Stimulated activated CD8-positive, alpha-beta memory T cell treated with anti-CD3 and anti-CD28 coated beads, Interleukin-7, amount 100 ng/mL, for 48 hours (primary cell): Measurements from ENCODE around the gene SLC7A1.
A peak's percentile ranks its signal among the peaks of the same experiment; 100 is the strongest.
"Not testable (repeated sequence)": the region's sequence is repeated elsewhere in the genome, so short reads cannot be mapped to it uniquely, and the experiment has no call there.

ENCODE experiments used
- DNase-seq, 2 donors: peaks; one replicate each; pipeline ENCODE4 v3.0.0-alpha.2; 2020; ENCODE audit warnings: low read depth in 1 of 2; ENCODE audit errors: extremely low read depth in 1 of 2

Gene SLC7A1

DNA sequence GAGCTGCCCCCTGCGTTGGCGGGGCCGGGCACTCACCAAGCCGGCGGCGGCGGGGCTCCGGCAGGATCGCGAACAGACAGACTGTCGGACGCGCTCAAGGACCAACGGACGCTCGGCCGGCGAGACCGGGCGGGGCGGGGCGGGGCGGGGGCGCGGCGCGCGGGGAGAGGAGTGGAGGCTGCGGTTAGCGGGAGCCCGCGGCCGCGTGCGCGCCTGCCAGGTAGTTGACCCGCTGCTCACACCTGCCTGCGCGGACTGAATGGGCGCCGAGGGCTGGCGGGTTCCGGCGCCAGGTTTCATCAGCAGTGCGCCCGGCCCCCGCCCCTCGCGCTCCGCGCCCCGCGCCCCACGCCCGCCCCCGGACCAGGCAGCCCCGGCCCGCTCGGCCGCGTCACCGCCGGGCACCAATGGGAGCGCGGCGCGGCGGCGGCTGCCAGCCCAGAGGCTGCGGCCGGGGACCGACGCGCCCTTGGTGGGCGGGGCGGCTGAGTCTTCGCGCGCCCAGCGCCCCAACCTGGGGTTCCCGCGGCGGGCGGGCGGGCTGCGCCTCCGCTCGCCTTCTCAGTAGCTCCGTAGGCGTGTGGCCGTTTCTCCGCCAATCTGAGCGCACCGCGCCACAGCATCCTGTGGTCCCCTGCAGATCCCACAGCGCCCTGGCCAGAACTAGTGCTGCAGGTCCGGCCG lies at the start of gene SLC7A1:
TSS of gene SLC7A1 (minus strand) at position 309 of the 684 bp plus-strand sequence. CDS start 59,500 bp downstream, outside the sequence.
- peak; percentile 72 to 80 for DNase-seq

DNA sequence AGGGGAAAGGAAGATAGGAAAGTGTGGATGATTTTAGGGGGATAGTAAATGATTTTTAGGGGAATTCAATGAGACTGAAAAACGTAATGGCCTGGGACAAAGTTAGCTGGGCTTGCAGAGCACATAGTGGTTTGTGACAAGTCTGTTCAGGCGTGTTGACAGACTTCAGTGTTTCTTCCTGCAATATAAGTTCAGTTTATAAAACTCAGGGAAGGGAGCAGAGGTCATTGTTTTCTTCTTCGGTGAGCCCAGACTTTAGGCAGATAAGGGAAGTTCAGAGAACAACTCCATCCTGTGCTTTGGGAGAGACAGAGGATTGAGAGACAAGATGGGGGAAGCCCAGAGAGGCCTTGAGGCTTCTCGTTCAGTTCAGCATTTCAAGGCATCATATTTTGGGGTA lies 45.2 kb upstream of the SLC7A1 start:
- no peak for DNase-seq

DNA sequence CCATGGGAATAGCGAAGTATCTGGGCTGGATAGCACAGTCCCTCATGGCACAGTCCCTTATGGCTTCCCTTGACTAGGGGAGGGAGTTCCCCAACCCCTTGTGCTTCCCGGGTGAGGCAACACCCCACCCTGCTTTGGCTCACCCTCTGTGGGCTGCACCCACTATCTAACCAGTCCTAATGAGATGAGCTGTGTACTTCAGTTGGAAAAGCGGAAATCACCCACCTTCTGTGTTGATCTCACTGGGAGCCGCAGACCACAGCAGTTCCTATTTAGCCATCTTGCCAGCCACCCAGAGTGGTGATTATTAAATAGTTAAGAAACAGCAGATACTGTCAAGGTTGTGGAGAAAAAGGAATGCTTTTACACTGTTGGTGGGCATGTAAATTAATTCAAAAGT lies 41.3 kb upstream of the SLC7A1 start:
- not testable (repeated sequence) for DNase-seq

DNA sequence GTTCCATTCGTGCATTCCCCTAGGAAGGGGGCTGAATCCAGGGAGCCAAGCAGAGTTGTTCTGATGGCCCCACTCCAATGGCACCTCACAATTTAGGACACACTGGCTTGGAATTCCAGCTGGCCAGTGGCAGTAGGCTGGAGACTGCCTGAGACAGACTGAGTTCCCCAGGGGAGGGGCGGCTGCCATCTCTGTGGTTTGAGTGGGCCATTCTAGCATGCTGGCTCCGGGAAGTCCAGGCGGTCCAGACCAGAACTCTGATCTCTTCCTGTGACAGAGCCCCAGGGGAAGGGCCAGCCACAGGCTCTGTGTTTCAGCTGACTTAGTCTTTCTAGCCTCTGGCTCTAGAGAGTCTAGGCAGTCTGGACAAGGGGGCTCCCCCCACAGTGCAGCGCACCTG lies 29.5 kb upstream of the SLC7A1 start:
- no peak for DNase-seq

DNA sequence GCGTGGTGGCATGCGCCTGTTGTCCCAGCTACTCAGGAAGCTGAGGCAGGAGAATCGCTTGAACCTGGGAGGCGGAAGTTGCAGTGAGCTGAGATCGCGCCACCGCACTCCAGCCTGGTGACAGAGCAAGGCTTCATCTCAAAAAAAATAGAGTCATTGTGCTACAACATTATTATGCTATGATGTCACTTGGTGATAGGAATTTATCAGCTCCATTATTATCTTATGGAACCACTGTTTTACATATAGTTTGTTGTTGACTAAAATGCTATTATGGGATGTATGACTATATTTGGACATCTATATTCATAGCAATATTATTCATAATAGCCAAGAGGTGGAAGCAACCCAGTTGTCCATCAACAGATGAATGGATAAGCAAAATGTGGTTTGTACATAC lies 26.4 kb upstream of the SLC7A1 start:
- DNase-seq = no peak

DNA sequence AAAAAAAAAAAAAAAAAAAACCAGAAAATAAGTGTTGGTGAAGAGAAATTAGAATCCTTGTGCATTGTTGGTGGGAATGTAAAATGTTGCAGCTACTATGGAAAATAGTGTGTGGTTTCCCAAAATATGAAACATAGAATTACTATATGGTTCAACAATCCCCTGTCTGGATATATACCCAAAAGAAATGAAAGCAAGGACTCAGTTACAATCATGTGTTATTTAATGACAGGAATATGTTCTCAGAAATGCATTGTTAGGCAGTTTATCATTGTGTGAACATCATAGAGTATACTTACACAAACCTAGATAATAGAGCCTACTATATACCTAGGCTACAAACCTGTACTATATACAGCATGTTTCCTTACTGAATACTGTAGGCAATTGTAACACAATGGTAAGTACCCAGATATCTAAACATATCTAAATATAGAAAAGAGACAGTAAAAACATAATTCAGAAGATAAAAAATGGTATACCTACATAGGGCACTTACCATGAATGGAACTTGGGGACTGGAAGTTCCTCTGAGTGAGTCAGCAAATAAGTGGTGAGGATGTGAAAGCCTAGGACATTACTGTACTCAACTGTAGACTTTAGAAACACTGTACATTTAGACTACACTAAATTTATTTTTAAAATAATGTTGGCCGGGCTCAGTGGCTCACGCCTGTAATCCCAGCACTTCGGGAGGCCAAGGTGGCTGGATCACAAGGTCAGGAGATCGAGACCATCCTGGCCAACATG lies 25.7 kb upstream of the SLC7A1 start:
- DNase-seq = no peak

DNA sequence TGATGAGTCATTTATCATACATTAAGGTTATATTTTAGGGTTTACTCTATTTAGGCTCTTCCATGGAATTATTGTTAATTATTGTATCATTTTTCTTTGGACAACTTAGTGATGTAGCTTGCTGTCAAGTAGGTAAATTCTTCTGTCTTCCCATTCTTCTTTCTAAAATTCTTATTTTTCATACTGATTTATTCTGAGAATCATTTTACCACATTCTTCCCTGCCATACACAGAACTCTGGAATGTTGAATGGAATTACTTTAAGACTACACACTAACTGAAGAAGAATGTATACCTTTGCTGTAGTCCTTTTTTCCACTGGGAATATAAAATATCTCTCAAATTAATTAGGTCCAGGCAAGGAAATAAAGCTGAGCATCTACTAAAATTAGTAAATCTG lies 24.5 kb upstream of the SLC7A1 start:
- DNase-seq = no peak

DNA sequence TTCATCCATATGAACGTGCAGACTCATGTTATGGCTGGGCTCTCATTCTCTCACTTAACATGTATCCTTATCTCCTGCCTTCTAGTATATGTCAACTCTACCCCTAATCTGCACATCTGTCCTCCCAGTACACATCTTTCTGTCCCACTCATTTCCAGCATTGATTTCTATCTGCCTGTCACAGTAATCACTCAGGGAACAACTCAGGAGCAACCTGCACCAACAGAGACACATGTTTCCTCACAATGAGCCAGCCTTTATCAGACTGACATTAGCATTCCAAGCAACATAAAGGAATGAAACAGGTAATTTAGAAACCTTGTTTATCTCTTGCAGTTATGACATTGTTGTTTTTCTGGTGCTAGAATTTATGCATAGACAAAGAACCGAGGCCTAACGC lies 17.6 kb upstream of the SLC7A1 start:
- no peak for DNase-seq

DNA sequence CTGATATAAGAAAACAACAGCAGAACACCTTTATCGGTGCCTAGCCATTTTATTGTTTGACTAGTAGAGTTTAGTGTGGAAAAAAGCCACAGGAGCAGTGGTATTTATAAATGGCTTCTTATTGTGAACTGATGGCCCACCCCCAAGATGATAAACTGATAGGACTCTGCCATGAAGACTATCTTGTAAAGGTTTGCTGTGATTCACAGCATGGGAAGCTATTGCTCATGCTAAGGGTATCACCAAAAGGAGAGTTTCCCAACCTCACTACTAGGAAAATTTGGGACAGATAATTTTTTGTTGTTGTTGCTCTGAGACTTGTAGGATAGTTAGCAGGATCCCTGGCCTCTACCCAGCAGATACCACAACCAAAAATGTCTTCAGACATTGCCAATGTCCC lies 12.0 kb upstream of the SLC7A1 start:
- DNase-seq = no peak

DNA sequence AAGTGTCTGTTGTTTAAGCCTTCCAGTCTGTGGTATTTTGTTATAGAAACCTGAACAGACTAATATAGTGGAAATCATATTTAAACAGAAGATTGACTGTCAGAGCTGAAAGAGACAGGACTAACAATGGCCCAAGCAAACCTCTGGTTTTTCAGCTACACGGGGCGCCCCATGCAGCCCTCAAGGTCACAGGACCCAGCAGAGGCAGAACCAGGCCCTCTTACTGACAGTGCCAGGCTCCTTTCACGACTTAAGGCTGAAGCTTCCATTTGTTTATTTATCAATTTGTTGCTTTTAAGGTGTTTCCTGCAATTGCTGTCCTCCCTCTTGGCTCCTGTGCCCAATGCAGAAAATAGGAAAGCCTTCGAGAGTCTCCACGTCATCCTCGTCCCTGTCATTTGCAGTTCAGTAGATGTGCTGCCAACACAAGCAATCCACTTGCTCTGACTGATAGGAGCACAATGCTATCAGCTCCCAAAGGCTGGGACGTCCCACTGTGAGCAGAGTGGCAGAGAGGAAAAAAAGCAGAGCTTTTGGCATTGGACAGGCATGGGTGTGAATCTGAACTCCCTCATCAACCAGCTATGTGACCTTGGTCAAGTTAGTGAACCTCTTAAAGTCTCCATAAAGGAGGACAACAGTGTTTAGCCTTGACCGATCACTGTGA lies 10.5 kb upstream of the SLC7A1 start:
- no peak for DNase-seq

DNA sequence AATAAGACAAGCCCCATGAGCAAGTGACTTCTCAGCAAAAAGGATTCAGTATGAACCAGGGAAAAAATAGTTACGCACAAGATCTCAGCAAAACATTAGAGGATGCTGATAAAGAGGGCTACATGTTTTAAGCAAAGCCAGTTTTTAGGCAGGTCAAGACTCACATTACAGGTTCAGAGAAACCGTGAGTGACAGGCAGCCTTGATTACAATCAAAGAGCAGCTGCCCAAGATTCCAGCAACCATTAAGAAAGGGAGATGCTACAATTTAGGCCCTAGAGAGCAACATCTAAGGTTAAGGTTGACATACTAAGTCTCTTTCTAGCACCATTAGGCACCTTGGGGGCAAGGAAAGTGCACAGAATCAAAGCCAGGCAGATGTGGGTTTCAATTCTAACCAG lies 2.8 kb upstream of the SLC7A1 start:
- no peak for DNase-seq

DNA sequence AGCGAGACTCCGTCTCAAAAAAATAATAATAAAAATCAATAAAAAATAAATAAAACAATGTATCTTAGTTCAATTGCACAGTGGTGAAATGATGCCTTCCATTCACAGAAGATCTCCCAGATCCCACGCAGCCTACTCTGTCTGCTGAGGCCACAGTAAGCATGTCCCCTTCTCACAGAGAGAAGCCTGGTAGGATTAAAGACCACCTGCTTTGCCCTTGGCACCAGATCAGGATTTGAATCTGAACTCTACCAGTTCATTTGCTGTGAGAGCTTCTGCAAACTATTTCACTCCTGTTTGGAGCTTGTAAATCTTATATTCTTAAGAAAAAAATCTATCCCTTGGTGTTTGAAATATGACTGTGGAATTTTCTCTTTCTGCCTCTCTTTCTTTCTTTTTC lies 2.2 kb upstream of the SLC7A1 start:
- no peak for DNase-seq

DNA sequence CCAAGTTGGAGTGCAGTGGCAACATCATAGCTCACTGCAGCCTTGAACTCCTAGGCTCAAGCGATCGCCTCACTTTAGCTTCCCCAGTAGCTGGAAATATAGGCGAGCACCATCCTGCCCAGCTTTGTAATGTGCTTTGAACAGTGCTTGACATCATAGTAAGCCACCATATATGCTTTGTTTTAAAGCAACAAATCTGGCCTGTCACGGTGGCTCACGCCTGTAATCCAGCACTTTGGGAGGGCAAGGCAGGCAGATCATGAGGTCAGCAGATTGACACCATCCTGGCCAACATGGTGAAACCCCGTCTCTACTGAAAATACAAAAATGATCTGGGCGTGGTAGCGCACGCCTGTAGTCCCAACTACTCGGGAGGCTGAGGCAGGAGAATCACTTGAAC lies 1.8 kb upstream of the SLC7A1 start:
- no peak for DNase-seq

DNA sequence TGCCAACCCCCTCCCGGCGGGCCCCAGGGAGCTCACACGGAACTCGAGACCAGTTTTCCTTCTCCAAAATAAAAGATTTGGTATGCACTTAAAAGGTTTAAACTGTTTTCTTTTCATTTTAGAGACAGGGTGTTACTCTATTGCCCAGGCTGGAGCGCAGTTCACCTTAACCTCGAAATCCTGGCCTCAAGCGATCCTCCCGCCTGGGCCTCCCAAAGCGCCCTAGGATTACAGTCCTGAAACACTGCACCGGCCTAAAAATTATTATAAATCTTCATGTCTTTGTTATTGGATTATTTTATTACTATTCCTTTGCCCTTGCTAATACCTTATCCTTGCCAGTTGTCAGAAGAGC lies 553 bp upstream of the SLC7A1 start:
- no peak for DNase-seq

DNA sequence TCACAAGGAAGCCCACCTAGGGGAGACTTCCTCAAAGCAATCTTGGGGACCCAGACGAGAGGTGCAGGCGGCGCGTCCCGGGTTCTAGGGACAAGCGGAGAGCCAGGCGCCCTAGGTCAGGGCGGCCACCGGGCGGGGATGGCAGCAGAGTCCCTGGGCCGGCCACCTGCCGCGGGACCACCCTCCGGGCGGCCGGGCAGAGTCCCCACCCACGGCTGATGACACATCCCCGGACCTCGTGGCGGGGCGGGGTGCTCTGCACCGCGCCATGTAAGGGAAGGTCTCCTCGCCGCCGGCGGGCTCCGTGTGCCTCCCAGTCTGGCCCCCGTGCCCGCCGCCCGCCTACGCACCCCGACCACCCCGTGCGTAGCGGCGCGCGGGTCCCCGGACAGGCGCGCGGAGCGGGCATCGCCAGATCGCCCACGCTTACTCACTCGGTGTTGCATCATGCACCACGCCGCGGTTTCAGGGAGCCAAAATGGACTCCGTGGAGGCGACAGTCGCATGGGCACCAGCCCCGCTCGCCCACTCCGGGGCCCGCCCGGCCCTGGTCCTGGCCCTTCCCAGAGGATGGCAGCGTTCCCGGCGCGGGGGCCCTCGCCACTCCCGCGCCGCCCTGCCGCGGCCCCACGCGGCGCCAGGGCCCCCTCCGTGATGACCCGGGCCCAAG lies 643 bp downstream of the SLC7A1 start:
- peak; percentile 47 to 65 for DNase-seq

DNA sequence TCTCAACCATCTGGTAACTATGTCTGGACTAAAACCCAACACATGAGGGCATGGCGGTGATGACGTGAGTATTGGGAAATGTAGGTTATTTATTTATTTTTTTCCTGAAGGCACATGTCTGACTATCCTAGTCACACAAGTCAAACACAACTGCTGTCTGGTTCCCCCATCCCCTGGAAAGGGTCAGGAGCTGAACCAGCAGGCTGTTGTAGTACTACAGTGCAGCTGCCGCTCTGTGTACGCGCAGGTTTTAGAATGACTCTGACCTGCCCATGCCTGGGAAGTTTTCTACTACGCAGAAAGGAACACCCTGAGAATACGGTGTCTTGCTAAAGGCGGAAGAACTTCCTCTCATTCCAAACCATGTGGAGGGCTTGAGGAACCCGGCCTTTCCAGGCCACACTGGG lies 1.2 kb downstream of the SLC7A1 start:
- DNase-seq = peak; percentile 13 to 21

DNA sequence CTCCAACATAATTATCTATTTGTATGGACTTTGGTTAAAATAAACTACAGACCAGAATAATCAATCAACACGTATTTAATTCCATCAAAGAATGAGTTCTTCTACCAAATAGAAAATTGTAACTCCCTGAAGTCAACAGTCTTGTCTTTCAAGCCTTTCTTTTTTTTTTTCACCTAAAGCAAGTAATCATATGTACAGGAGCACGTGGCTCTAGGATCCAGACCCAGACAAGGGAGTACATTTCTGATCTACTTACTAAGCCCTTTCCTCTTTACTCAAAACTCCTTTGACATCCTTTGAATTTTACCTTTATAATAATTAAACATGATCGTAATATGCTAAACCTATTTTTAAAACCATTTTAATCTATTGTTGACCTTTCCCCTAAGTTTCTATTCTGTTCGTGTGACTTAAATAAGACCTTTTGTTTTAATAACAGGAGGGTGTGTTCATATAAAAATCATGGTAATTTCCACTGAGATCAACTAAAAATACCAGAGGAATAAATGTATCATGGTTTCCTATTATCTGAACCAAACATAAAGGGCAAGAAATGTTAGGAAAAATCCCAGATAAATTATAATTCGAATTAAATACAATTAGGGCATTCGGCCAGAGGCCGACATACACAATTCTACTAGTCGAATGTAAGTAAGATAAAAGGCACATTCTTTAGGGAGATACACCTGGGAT lies 1.7 kb downstream of the SLC7A1 start:
- DNase-seq = no peak

DNA sequence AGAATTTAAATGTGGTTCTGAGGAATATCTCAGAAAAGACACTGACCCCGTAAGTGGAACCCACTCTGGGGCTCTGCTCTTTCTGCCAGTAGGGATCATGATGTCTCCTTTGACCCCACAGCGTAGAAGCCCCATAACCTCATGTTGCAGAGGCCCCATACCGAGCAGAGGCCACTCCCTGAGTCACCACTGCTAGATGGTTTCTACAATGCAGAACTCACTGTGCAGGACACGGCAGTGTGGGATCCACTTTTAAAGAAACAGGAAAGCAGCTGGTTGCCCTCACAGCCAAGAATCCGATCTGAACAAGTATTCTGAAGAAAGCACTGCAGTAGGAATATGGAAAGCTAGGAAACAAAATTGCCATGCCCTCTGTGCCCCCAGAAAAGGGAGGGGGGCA lies 4.2 kb downstream of the SLC7A1 start:
- DNase-seq = no peak

DNA sequence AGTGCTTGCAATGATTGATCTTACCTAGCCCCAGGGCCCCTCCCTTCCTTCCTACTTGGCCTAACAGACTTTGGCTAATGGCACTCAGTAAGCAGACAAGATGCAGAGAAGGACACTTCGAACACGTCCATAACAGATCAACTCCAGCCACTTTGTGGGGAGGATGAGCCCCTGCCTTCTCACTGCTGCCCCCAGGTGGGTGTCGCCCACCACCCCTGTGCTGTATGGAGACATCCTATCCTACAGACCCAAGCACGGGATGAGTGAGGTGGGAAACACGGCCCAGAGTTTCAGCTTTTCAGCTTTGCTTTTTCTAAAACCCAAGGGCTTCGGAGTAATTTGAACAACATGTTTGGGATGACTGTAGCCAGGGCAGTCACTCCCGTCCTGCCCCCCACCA lies 5.5 kb downstream of the SLC7A1 start:
- DNase-seq = no peak

DNA sequence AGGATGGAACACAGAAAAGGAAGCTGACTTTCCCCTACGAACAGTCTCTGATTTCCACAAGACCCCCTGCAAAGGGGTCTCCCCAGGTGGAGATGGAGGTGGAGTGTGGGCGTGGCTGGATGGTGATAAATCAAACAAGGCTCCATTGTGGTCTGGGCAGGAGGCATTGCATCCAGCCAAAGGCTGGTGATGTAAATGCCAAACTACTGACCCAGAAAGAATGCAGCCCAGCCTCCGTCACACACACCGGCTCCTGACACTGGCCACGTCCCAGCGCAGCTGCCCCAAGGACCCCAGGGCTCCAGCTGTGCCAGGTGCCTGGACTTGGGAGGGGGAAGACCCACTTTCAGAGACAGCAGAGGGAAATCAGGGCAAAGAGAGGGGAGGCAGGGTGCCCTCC lies 6.3 kb downstream of the SLC7A1 start:
- no peak for DNase-seq

DNA sequence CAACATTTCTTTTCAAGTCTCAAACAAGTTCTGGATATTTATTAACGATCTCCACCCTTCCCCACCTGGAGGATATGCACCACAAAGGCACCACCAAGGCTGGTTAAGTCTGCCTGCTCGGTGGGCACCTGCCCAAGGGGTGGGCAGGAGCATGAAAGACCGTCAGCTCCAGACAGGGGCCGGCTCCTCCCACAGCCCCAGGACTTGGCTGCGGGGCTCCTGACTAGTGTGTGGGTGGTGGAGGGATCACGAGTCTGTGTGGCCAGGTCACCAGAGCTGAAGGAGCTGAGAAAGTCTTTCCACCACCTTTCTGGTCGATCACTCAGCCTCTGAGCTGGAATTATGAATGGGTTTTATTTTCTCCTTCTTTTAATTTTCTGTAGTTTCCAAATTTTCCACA lies 7.8 kb downstream of the SLC7A1 start:
- DNase-seq = no peak
